GM12892 (cell line): Measurements from ENCODE around the gene NISCH.

ENCODE experiments used
- POLR2A ChIP-seq: IDR thresholded peaks from 2 replicates; pipeline ENCODE4 v1.6.1; 2011; ENCODE audit warnings: low read depth, low read length, control low read depth
- POLR2AphosphoS5 ChIP-seq: IDR thresholded peaks from 2 replicates; pipeline ENCODE4 v1.6.1; 2011; ENCODE audit warnings: low read depth, low read length, control low read depth

- no peak for TF ChIP-seq POLR2A
- no peak for TF ChIP-seq POLR2AphosphoS5
Observed at GRCh38 chr3:52507359-52507758, 52.0 kb downstream of the NISCH start.
